GM19240 (cell line): ENCODE results near the gene IQGAP1.

Experiments used
- DNase-seq: peaks from one replicate; pipeline ENCODE4 v3.0.0; 2011; ENCODE audit warnings: low spot score; ENCODE audit not compliant: insufficient read length

IQGAP1 gene

DNA sequence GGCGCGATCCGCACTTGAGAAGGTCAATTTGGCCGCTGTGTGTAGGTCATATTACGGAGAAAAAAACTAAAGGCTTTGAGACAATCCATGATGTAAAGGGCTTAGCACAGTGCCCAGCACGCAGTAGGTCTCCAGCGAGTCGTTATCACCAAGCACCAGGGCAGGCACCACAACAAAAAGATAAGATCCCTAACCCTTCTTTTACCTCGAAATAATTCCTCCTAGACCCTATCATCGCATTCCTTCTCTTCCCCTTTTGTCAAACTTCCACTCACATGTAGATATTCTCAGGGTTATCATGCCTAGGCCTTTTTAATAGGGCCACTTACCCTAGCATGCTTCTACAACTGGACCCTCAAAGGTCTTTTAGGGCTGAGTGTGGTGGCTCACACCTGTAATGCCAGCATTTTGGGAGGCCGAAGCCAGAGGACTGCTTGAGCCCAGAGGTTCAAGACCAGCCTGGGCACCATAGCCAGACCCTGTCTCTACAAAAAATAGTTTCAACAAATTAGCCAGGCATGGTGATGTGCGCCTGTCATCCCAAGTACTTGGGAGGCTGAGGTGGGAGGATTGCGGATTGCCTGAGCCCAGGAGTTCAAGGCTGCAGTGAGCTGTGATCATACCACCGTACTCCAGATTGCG lies 22.5 kb upstream of the IQGAP1 start:
- DNase-seq, result no peak

DNA sequence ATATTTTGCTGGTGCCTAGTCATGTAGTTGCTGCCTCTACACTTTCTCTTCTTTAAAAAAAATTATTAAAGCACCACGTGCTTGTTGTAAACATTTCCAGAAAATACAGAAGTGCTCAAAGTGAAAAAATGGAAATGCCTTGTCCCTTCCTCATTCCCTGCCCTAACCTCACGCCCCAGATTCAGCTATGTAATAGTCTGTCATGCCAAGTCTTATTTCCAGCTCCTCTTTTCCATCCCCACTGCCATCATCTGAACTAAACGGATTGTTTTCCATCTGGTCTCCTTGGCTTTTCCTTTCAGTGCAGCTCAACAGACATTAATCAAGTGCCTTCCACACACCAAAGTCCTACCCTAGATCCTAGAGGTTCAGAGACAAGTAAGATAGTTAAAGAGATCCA lies 20.5 kb upstream of the IQGAP1 start:
- no peak for DNase-seq

DNA sequence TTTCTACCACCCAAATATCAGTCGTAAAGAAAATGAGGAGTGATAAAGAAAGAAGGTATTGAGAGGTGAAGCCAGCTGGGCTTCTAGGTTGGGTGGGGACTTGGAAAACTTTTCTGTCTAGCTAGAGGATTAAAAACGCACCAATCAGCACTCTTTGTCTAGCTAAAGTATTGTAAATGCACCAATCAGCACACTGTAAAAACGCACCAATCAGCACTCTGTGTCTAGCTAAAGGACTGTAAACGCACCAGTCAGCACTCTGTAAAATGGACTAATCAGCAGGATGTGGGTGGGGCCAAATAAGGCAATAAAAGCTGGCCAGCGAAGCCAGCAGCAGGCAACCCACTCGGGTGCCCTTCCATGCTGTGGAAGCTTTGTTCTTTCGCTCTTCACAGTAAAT lies 13.0 kb upstream of the IQGAP1 start:
- no peak for DNase-seq

DNA sequence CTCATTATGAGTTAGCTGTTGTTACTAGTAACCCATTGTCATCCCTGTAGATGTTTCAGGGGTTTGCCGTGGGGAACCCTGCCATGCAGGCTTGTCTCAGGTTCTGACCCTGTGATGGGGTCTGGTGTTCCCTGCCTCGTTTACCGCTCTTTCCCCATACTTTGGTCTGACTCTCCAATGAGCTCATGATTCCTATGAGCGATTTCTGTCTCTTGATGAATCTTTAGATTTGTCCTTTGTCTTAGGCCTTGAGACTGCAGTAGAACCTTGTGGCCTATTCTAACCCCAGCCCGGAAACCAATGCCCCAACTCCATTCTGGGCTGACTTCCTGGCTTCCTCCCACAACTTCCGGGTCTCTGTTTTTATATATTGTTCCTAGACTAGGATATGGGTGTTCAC lies 11.3 kb upstream of the IQGAP1 start:
- no peak for DNase-seq

DNA sequence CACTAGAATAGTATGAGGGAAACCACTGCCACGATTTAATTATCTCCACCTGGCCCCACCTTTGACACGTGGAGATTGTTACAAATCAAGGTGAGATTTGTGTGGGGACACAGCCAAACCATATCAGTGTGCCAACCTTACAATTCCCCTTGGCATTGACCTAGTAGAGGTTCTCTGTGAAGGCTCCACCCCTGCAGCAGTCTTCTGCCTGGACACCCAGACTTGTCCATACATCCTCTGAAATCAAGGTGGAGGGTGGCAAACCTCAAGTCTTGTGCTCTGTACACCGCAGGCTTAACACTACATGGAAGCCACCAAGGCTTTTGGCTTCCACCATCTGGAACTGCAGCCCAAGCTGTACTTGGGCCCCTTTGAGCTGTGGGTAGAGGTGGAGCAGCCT lies 8.8 kb upstream of the IQGAP1 start:
- DNase-seq, result no peak

DNA sequence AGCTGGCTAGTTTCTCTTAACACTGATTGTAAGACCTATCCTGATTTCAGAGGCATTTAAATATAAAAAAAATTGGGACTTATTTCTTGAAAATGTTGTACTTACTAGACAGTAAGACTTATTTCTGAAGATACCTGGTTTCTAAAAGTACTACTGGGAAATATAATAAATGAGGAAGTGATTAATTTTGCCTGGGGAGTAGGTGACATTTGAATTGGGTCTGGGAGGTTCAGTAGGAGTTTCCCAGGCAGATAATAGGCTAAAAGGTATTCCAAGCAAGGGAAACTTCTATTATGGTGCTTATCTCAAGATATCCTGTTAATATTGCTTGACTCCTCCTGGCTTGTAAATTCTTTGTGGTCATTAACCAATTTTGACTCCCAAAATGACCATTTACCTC lies 6.5 kb upstream of the IQGAP1 start:
- DNase-seq, result no peak

DNA sequence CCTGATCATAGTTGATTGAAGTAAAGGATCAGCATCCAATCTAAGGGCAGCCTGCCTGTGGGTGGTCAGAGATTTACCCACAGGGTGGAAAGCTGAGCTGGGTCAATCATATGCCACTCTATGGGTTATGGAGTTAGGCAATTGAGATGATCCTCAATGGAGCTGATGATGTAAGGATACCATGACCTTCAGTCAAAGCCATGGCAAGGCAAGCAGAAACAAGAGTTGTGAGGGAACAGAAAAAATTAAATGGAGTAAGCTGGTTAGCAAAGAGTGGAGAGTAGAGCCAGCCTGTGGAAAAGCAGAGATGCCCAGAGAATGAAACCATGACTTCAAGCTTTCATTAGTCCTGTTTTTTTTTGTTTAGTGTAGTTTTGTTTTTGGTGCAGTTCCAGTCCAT lies 5.7 kb upstream of the IQGAP1 start:
- no peak for DNase-seq

DNA sequence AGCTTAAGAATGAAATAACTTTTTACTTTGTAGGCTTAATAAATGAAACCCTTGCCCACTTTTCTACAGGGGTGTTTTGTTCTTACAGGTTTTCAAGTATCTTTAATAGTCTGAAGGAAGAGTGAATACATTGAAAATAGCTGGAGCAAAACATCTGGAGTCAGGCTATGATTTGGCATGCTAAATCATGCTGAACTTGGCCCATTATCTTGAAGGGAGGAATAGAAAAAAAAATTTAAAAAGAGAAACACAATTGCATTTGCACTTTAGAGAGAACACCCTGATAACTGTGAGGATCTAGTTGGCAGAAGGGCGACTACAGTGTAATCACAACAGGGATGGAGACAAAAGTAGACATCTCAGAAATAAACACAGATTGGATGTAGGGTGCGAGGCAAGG lies 1.8 kb upstream of the IQGAP1 start:
- no peak for DNase-seq

DNA sequence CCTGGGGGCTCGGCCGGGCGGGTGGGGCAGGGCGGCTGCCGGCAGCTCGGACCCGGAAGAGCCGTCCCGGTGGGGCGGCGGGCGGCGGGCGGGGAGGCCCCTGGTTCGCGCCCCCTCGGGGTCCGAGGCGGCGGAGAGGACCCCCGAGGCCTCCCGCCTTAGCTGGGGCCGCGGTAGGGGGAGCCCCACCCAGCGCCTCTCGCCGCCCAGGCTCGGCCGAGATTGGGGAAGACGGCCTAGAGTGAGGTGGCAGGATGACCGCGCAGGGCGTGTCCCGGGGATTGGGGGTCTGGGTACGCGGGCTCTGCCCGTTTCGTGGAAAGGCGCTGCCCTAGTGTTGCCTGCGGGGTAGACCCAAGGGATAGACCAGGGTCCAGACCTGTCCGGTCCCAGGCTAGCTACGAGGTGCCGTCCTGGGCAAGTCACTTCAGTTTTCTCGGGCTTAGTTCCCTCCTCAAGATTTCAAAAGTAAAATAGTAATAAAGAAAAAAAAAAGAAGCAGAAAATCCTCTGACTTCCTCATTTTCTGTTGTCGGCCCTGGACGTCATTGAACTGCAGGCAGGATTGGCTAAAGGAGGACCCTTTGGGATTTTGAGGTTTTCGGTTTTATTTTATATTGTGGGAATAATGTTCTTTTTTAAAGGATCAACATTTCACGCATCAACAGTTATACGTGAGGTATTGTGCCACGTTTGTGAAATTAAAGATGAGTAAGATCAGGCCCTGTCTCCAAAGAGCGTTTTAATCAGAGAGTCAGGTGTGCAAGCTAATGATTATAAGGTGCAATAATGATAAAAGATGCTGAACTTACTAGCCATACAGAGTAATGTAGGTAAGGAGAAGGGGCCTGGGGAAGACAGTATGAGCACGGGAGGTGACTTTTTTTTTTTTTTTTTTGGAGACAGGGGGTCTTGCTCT lies 679 bp downstream of the IQGAP1 start:
- DNase-seq, result no peak

DNA sequence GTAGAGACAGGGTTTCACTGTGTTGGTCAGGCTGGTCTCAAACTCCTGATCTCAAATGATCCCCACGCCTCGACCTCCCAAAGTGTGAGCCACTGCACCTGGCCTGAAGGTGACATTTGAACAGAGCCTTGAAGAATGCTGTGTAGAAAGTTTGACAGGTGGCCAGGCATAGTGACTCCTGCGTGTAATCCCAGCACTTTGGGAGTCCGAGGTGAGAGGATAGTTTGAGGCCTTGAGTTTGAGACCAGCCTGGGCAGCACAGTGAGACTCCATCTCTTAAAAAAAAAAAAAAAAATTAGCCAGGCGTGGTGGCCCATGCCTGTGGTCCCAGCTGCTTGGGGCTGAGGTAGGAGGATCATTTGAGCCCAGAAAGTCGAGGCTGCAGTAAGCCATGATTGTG lies 1.5 kb downstream of the IQGAP1 start:
- DNase-seq, result no peak

DNA sequence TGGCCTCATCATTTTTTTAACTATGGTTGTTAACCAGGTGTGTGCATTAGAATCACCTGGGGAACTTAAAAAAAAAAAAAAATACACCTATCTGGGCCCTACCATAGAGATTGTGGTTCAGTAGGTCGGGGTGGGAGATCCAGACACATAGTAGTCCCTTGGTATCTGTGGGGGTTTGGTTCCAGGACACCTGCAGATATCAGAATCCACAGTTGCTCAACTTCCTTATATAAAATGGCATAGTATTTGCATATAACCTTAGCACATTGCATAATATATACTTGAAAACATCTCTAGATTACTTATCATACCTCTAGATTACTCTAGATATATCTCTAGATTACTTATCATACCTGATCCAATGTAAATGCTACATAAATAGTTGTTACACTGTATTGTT lies 5.0 kb downstream of the IQGAP1 start:
- no peak for DNase-seq

DNA sequence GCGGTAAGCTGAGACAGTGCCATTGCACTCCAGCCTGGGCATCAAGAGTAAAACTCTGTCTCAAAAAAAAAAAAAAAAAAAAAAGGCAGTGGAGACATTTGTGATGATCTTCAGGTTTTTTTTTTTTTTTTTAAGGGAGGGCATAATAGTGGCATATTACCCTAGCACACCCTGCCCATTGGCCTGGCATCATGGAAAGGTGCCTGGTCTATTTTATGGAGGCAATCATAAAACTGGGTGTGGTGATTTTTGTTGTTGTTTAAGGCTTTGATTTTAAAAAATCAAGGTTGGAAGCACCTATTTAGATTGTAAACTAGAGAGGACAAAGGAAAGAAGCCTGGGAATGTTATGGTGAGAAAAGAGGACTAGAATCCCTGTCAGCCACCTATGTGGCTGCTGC lies 6.0 kb downstream of the IQGAP1 start:
- no peak for DNase-seq

DNA sequence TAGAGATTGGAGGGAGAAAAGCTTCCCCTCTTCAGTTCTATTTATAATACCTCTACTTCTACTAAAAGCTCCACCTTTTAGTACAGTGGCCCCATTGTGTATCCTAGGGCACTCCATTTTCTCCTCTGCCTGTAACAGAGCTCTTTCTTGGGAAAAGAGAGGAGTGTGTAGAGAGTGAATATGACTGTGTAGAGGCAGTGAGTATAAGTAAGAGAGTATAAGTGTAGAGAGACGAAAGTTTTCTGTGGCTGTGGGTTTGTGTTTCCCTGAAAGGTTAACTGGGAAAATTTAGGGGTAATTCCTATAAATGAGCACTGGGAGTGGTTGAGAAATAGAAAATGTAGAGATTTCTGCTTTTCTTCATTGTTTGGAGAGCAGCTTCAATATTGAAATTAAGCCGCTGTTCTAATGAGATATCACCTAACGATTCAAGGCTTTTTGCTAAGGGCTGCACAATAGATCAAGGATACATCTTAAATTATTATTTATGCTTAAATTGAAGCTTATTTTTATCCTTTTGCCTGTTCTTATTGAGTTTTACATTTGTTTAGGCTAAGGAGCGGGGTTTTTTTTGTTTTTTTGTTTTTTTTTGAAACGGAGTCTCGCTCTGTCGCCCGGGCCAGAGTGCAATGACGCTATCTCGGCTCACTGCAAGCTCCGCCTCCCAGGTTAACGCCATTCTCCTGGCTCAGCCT lies 6.9 kb downstream of the IQGAP1 start:
- DNase-seq, result no peak

DNA sequence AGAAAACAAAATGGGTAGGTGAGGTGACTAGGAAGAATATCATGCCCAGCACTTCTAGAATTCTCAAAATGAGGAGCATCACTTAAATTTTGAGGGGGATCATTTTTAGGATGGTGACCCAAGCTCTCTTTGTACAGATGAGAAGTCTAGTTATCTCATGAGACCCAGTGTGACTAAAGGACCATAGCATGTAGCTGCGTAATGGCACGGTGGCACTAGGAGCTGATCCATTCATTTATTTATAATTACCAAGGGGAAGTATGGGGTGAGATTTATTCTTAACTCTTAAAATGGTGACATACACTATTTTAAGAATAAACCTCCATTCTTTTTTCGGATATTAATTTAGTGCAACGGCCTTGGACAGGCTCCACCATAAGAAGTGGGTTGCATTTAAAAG lies 8.3 kb downstream of the IQGAP1 start:
- DNase-seq, result no peak

DNA sequence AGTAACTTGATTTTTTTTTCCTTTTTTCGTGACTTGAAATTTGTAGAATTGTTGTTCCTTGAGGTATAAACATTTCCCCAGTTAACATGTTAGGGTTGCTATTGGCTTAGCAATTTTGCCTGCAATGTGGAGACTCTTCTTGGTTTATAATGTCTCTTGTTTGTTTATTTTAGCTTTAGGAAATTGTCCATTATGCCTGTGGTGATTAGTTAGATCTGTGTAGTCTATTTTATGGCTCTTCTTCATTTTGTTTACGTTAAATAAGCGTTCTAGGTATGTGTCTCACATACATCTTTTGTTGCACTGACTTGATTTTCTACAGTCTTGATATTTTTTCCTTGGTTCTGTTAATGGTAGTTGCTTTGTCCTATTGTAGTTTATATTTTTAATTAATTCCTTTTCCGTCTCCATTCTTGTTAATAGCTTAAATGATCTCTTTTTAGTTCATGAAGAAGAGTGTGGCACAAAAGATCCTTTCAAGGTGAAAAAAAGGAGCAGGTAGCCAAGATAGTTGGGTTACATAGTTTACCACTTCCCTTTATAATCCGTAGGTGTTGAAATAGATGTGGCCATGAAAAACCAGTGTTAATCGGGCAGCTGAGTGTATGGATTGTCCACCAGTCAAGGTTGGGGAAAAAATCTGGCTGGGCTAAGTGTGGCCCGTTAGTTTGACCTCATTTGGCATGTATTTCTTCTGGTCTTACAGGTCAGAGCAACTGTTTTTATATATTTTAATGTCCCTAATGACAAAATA lies 12.1 kb downstream of the IQGAP1 start:
- no peak for DNase-seq

DNA sequence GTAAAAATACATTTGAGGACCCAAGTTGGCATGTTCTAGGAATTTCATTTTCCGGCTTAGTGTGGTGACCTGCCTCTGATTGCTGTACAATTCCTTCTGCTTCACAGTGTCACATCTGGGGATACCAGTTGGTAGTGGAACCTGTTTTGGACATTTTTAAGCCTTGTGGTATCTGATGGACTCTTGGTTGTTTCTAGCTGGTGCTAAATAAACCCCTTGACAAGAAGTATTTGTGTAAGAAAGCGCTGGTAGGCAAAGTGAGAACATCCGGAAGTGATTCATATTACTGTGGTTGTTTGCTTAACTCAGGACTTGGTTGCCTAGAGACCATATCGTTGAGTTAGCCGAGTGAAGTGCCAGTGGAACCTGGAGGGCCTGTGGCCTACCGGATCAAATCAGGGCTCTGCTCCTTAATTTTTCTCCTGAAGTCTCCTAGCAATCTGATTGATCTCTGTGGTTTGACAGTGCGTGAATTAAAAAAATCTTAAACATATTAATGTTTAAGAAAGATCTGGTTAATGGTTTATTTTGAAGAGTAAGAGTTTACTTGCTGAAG lies 12.8 kb downstream of the IQGAP1 start:
- peak; percentile 80 for DNase-seq

DNA sequence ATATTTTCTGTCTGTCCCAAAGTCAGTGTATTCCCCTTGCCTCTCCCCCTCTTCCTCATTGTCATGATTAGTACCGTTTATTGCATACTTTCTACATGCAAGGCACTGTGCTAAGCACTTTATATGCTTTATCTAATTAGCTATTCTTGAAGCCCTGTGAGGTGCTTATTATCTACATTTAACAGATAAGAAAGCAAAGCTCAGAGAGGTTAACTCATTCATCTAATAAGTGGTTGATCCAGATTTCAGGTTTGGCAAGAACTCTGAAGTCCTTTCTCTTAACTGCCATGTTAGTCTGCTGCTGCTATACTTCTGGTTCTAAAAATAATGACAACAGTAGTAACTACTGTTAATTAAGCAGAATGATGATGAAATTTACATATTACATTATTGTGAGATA lies 13.5 kb downstream of the IQGAP1 start:
- no peak for DNase-seq

DNA sequence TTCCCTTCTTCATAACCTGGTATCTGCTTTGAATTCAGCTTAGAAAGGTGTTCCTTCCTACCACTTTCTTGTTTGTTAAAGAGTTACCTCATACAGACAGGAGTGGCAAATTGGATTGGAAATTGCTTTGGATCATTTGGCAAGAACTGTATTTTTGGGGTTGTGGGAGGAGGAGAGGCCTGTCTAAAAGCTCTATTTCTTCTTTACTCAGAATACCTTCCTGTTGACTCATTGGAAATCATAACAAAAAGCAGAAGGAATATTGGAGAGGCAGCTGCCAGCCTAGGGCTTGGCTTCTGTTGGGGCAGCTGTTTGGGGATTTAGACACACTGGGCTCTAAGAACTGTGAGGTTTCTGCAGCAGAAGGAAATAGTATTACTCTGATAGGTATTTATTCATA lies 14.2 kb downstream of the IQGAP1 start:
- DNase-seq, result no peak

DNA sequence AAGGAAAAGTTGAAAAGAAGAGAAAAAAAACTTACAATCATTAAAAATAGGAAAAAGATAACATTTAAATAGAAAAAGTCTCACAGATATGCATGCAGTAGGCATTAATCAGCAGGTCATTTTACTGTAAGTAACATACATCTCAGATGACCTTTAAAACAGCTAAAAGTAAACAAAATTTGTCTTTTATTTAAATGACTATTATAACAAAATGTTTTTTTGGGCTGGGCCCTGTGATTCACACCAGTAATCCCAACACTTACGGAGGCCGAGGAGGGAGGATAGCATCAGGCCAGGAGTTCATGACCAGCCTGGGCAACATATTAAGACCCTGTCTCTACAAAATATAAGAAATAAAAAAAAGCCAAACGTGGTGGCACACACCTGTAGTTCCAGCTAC lies 14.7 kb downstream of the IQGAP1 start:
- DNase-seq, result no peak

DNA sequence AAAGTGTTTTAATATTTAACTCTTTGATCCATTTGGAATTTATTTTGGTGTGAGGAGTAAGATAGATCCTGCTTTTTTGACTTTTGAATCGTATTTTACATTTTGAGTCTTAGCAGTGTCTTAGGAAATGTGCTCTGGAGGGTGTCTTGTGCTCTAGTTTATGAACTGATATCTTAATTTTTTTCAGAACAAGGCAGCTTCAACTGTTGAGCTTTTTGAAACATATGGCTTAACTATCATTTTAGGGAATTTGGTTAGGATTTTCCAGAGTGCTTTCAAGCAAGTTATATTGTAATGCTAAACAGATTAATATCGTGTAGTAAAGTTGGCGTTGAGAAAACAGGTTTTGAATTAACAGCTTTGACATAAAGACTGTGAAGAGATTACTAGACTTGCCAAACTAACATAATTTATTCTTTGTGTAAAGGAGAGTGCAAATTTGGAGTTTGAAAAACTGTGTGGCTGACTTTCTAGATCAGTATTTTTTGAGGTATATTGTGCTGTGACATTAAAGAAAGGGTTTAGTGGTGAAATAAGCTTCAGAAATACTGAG lies 17.1 kb downstream of the IQGAP1 start:
- no peak for DNase-seq

DNA sequence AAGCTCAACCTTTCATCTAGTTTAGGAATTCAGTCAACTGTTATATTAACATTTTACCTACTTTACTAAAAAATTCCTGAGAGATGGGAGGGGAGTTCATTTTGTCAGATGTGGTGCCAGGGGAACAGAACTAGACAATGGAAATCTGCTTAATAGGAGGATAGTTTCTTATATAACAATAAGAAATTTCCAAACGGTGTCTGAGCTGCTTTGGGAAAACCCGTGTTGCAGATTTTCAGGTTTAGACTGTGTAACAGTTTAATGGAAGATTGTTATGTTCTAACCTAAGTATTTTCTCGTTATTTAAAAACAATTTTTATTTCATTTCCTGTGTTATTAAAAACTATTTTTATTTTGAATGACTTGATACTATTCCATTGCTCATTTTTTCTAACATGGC lies 19.3 kb downstream of the IQGAP1 start:
- no peak for DNase-seq
